ENCODE measurements around the gene SAXO2. TPM values are rescaled to one million over a fixed set of nuclear protein-coding genes. Genes with fewer than 3 reads are reported as not detected.
"Not testable (repeated sequence)": the region's sequence is repeated elsewhere in the genome, so short reads cannot be mapped to it uniquely, and the experiment has no call there.

SAXO2 gene
- total and polyA plus RNA-seq, 2 of the 8 experiments (the other 6 are each of a cell fraction or from before 2014, with no cell fraction given), result 3.1 TPM

GRCh38 chr15:82261566-82262421 lies 824 bp upstream of the SAXO2 start:
- not testable (repeated sequence) for H3K56ac ChIP-seq (replicated peaks; ENCODE audit: insufficient read length, low read depth, low read length); H2BK120ac ChIP-seq (replicated peaks; ENCODE audit: low read depth, low read length); H2BK20ac ChIP-seq (ENCODE audit: low read length); DNase-seq (ENCODE audit: low read depth in 1 of 2, low spot score in 2 of 2); H4K8ac ChIP-seq (ENCODE audit: extremely low read depth, insufficient read depth, low read length); H3K23me2 ChIP-seq (ENCODE audit: low read depth, low read length); H4K20me1 ChIP-seq (replicated peaks in 1 of 2; ENCODE audit: control insufficient read depth in 1 of 2, insufficient read depth in 2 of 2, low read length in 2 of 2); H3K18ac ChIP-seq (ENCODE audit: extremely low read depth, low read length); H3K27me3 ChIP-seq (replicated peaks in 1 of 4; ENCODE audit: control insufficient read depth in 3 of 4, extremely low read depth in 1 of 4, insufficient read depth in 3 of 4, low read length in 3 of 4); H2BK12ac ChIP-seq (ENCODE audit: low read depth, low read length); H2AFZ ChIP-seq (ENCODE audit: low read length); H3K79me1 ChIP-seq (ENCODE audit: low read depth, low read length); H4K5ac ChIP-seq (ENCODE audit: insufficient read length, low read depth, low read length); H2AK5ac ChIP-seq (ENCODE audit: low read depth, low read length); H2BK5ac ChIP-seq (ENCODE audit: low read depth, low read length); H3K27ac ChIP-seq (ENCODE audit: low read depth, low read length); H3K4me1 ChIP-seq (replicated peaks in 1 of 4; ENCODE audit: control insufficient read depth in 3 of 4, insufficient read depth in 4 of 4, low read length in 3 of 4); H3K14ac ChIP-seq (ENCODE audit: insufficient read length); H3K9me3 ChIP-seq (ENCODE audit: insufficient read depth in 2 of 2, low read depth in 1 of 2, low read length in 1 of 2); H4K91ac ChIP-seq (replicated peaks; ENCODE audit: insufficient read length, low read length); H3K23ac ChIP-seq (ENCODE audit: insufficient read length); H2BK15ac ChIP-seq (ENCODE audit: low read length); H3K4ac ChIP-seq (replicated peaks; ENCODE audit: insufficient read length, low read depth, low read length)
- Histone ChIP-seq H3K4me2 (ENCODE audit: insufficient read depth in 1 of 2, low read depth in 2 of 2, low read length in 2 of 2) (peak overlapping the region; percentile 64 to 76), H3K4me3 (ENCODE audit: extremely low read depth in 1 of 4, insufficient read depth in 2 of 4, low read depth in 3 of 4, low read length in 4 of 4) (peak overlapping the region; percentile 71 to 86 (median 80)), H3K79me2 (ENCODE audit: control insufficient read depth in 1 of 2, insufficient read depth in 2 of 2, low read length in 2 of 2) (peaks cover 3 to 18% of the 10 kb centered on the region in 2 experiments; a peak in 2 of 4 replicates), H3K36me3 (ENCODE audit: control insufficient read depth in 2 of 4, insufficient read depth in 4 of 4, low read length in 3 of 4) (peaks cover 0 to 11% (median 5%) of the 10 kb centered on the region in 4 experiments; a peak in 3 of 8 replicates), H3K9ac (replicated peaks in 1 of 4; ENCODE audit: extremely low read depth in 1 of 4, low read depth in 3 of 4, low read length in 3 of 4) (peak overlapping the region in 3 of 4 experiments; percentile 63 to 86 (median 71); a peak in 6 of 7 replicates)
- ChIA-PET POLR2A (ENCODE audit: partially characterized antibody) (interaction anchor here (0.8 kb wide), 1 partner anchor 216 kb away, joined by 3 read pairs; the partner anchor contains the start of gene MEX3B), CTCF (ENCODE audit: partially characterized antibody) (interaction anchor here (0.8 to 1.2 kb wide), 4 partner anchors 16 to 103 kb away, joined by 3 read pairs; no protein-coding TSS in a partner anchor)
- WGBS, 2 experiments (ENCODE audit: extremely low coverage in 1 of 2, insufficient coverage in 1 of 2, insufficient read length in 1 of 2, insufficient replicate concordance in 2 of 2, low coverage in 1 of 2, low lambda C conversion rate in 2 of 2, missing lambda C conversion rate in 1 of 2), result 12% methylated on average over 19 of the region's 19 CpGs; no CpG with 5 or more reads in 1 of the 2 experiments
- TF ChIP-seq CHD2 (IDR thresholded peaks at IDR 0.05; ENCODE audit: low read length), result peak; percentile 80
- peak; percentile 63 for FAIRE-seq
